Epithelial cell of proximal tubule (primary cell): ENCODE measurements around the gene THEM4. TPM values are rescaled to one million over a fixed set of nuclear protein-coding genes. Genes with fewer than 3 reads are reported as not detected.

Experiments
- DNase-seq: peaks from one replicate; pipeline ENCODE4 v3.0.0-alpha.2; 2011; ENCODE audit warnings: low read depth
- H3K4me3 ChIP-seq: 2 replicates; pipeline ENCODE4 v1.5.1; 2011; ENCODE audit warnings: low read depth, mild to moderate bottlenecking, low read length
- total RNA-seq: library from RNA; depleted of rRNA; stranded (reverse); fragments of >200 nt; gene quantifications from 2 replicates; pipeline ENCODE4 v1.2.3, GENCODE V29; 2015
- TF ChIP-seq, protein P1 (sequence below): conservative IDR thresholded peaks from 2 replicates; pipeline ENCODE4 v1.5.1; 2012; ENCODE audit warnings: low read depth, mild to moderate bottlenecking, low read length

Gene THEM4
- total RNA-seq, 1 donor from 2014 or later: 7.0 TPM

DNA sequence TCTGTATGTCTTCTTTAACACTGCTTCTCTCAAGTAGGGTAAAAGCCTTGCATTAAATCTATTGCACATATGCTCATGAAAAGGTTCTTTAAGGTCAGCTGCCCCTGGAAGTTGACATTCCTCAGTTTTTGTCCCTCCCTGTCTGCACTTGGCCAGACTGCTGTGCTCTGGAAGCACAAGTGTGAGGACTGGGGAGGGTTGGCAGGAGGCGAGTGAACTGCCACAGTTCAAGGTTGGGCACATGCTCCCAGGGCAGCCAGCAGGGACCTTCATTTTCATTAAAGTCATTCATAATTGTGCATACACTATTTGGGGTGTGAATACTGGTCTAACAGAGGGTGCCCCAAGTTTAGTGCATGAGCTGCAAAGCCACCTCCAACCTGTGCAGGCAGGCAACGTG is 44.9 kb downstream of the THEM4 start:
- TF ChIP-seq, protein P1, sequence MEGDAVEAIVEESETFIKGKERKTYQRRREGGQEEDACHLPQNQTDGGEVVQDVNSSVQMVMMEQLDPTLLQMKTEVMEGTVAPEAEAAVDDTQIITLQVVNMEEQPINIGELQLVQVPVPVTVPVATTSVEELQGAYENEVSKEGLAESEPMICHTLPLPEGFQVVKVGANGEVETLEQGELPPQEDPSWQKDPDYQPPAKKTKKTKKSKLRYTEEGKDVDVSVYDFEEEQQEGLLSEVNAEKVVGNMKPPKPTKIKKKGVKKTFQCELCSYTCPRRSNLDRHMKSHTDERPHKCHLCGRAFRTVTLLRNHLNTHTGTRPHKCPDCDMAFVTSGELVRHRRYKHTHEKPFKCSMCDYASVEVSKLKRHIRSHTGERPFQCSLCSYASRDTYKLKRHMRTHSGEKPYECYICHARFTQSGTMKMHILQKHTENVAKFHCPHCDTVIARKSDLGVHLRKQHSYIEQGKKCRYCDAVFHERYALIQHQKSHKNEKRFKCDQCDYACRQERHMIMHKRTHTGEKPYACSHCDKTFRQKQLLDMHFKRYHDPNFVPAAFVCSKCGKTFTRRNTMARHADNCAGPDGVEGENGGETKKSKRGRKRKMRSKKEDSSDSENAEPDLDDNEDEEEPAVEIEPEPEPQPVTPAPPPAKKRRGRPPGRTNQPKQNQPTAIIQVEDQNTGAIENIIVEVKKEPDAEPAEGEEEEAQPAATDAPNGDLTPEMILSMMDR: no peak
- DNase-seq: no peak
- H3K4me3 ChIP-seq: no peak overlapping the region

DNA sequence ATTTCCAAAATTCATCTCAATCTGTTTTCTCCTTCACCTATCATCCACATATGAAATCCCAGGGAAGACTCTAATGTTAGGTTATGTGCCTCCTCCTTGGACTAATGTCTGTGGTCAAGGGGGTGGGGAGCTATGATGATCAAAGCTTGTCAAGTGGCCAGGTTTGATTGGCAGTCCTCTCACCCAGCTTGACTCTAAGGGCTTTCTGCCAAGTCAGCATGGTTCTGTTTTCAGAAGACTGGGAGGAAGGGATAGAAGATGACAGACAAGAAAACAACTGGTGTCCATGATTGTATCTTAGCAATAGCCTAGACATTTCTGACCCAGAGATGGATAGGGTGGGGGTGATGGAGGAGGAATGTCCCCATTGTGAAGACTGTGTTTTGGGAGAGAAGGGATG is 46.7 kb downstream of the THEM4 start:
- DNase-seq: no peak
- no peak overlapping the region for H3K4me3 ChIP-seq
- TF ChIP-seq, protein P1: no peak

DNA sequence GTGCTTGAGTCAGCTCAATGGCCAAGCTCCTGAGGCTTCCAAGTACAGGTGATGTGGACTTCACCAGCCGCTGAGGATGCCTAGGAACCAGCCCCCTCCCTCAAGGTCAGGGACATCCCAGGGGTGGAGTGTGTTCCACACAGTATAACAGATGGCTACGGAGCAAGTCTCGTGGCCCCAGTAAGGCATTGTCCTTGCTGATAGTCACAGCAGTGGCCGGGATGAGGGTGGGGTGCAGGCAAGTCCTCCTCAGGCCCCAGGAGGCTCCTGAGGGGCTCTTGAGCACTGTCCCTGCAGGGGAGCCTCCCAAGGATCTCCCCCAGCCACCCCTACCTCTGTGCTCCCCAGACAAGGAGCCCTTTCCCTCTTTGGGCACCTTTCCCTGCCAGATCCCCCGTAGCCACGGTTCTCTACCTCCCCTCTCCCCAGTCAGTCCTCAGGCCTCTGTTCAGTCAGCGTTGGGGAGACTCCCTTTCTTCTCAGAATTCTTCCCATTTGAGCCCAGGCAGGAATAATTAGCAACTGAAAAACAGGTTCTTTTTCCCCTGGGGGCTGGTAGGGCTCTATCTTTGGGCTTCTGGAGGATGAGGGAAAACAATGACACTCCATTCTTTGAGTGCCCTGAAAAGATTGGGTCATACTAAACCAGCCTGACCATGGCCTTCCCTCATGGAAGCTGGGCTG is 48.7 kb downstream of the THEM4 start:
- TF ChIP-seq, protein P1: no peak
- no peak for DNase-seq
- no peak overlapping the region for H3K4me3 ChIP-seq

DNA sequence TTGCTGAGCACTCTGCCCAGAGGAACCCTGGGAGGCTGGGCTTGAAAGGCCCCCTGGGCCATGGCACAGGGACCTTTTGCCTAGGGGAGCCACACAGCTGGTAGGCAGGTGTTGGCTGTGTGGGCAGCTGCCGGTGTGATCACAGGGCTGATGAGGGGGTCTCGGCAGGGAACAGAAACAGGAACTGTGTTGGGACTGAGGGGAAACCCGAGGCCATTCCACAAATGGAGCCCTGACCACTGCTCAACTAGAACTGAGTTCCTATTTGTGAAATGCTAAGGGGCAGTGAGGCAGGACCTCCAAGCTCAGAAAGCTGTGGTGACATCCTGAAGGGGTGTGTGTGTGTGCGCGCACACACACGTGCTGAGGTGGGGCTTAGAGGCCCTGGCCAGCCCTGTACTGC is 49.4 kb downstream of the THEM4 start:
- DNase-seq: no peak
- H3K4me3 ChIP-seq: no peak overlapping the region
- TF ChIP-seq, protein P1: no peak

DNA sequence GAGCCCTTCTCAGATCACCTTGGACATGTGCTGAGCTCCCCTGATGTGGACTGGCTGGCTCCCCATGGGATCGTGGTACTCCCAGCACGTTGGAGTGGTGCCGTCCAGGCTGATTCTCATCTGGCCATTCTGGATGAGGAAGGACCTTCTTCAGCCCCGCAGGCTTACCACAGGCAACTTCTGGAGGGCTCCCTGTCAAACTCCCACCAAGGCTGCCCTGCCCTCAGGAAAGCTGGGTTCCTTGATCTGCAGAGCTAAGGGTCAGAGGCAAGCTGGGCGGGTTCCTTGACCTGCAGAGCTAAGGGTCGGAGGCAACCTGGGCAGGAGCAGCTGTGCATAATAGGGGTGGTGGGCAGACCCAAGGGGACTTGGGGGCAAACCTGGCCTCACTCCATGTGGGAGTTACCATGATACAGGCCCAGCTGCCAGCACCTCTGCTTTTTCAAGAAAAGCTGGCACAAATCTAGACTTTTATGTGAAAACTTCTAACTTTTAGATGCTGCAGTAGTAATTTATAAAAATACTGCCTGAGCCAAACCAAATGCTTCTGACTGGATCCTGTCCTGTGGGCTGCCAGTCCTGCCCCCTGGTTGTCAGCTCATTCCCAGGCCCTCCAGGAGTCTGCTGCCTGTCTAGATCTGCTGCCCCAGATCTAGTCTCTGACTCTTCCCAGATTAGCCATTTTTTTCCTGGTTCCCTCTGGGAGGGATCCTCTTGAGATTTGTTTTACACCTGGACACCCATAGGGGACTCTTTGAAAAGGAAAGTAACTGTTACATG is 50.2 kb downstream of the THEM4 start:
- H3K4me3 ChIP-seq: no peak overlapping the region
- TF ChIP-seq, protein P1: no peak
- DNase-seq: no peak

DNA sequence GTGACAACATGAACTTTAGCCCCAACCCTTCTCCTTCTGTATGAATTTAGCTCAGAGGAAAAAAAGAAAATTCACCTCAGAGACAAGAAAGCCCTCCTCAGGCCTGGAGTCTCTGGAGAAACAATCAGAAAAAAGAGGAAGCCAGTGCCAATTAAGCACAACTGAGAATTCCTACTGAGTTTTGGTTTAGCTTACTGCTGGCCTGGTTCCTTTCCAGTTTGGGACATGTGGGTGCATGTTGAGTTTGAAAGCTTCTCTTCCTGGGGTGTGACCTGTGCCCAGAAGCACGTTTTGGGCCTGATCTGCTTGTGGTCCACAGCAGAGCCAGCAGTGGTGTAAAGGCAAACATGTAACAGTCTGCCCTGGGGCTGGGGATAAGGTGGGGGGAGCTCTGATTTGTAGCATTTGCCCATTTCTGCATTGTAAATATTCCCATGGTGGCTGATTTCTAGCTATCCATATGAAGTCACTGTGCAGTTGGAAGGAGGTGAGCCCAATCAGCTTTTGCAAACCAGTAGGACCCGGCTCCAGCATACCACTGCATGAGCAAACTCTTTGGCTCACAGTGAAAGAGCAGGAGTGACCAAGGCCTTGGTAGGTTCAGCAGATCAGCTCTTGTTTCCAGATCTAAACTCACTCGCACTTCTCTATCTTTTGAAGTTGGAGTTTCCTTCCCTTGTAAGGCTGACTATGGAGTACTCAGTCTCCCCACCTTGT is 51.1 kb downstream of the THEM4 start:
- no peak for DNase-seq
- TF ChIP-seq, protein P1: no peak
- no peak overlapping the region for H3K4me3 ChIP-seq
